GM19463 (cell line): ENCODE data around the gene FNDC4.

Experiments
- ATAC-seq: cut with Tn5 transposase; IDR thresholded peaks from one replicate; pipeline ENCODE4 v1.9.1; 2021; ENCODE audit warnings: mild to moderate bottlenecking, moderate library complexity; ENCODE audit not compliant: unreplicated experiment

The FNDC4 gene

DNA sequence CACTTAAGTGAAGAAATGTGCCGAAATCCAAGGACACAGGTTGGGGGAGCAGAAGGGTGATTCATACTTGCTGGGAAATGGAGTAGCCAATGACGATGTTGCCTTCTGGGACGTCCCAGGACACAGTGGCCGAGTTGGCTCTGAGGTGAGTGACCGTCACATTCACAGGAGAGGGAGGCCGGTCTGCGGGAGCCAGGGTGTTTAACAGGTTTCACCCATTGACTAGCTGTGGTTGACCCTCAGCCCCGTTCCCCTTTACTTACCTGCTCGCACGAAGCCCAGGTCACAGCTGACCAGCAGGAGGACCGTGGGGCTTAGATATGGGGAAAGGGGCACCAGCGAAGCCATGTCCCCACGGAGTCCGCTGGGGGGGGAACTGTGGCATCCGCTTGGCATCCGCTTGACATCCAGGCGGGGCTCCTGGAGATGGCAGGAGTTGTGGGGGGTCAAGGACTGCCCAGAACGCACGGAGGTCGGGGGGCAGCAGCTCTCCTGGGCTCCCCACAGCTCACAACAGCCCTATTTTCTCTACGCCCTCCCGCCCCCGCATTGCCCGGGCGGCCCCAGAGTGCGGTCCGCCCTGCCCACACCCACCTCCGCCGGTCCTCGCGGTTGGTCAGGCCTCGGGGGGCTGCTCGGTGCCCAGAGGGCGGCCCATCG lies 586 bp downstream of the FNDC4 start:
- no peak for ATAC-seq

DNA sequence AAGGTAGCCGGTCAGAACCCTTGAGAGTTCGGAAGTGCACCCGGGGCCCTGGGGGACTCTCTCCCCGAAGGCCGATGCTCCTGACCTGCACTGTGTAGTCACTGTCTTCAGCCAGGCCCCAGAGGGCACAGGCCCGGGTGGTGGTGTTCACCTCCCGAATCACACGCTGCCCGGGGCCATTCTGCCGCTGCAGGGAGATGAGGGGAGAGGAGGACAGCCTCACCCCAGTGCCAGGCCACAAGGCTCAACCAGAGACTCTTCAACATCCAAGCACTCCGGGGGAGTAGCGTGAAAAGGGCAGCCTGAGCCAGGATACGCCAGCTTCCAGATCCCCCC lies 1.1 kb downstream of the FNDC4 start:
- no peak for ATAC-seq

DNA sequence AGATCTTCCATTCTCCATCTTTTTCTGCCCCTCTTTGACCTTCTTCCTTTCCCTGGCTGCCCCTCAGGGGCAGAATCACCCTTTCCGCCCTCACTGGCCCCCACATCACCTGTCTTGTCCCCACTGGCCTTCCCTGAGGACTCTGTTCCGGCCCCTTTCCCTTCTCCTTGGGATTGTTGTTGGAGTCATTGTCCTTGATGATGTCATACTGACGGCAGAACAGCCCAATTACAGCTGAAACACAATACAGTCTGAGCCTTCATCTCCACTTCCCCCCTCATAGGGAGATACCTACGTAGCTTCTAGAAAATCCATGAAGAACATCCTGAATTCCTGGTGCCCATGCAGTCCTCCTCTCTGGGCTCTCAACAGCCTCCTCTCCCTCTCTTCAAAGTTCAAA lies 2.4 kb downstream of the FNDC4 start:
- ATAC-seq, result no peak

DNA sequence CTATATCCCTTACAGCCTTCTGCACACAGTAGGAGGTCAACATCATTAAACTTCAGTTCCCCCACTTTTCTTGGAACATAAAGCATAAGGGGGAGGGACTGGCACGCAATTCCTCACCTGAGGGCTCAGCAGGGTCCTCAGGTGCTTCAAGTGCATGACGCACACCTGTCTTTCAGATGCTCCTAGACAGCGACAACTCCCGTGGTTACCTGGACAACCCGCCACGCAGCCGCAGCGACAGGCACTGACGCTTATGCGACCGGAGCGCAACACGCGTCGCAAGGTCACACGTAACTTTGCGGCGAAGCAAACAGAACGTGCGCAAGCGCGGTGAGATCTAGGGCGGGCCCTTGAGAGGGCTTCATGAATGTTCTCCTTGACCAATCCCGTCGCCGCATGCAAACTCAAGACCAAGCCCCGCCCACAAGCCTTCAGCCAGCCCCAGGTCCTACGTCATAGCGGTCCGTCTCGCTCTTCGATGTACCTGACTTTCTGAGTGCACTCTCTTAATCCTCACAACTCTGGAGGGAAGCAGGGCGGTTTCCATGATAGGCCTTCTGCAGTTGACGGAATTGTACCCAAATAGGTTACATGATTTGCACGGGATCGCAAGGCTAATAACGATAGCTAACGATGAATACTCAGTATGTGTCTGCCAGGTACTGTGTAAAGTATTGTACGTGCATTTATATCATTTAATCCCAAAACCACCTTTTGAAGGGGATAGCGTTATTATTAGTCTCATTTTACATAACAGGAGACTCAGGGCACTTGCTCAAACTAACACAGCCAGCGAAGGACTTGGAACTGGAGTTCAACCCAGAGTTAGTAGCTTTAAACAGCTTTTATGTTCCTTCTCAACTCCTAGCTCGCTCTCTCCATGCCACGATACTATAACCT lies 5.3 kb downstream of the FNDC4 start, which contains the start of gene IFT172:
IFT172 (minus strand) TSS at position 246 of the 900 bp plus-strand sequence; CDS start at position 156, 90 bp downstream.
- peak; percentile 93 for ATAC-seq

DNA sequence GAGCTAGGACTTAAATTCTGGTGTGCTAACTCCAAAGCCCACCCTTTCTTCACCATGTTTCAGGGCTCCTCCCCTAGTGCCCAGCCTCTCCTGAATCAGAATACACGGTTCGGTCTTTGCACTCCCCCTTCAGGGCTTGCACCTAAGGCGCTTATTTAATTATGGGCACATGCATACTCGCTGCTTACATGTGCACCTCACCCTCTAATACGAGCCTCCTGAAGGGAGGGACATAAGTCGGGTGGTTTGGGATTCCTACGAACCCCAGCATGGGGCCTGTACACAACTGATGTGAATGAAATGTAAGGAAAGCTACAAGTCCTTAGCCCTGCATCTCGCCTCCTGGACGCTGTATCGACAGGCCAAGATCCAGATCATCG lies 5.9 kb downstream of the FNDC4 start:
- no peak for ATAC-seq

DNA sequence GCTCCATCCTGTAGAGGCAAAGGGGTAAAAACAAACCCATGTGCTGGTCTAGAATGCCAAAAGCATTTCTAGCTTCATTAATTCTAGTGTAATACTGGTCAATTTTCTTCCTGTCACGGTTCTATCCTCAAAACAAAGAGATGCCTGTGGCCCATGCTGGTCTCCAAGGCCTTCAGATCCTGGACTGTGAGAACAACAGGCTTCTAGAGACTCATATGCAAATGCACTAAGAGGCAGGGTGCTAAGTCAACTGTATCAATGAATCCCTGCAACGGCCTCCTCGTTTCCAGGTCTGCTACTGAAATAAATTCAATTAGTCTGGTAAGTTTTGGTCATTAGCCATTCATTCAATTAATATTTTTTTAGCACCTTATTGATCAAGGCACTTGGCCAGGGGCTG lies 9.5 kb downstream of the FNDC4 start:
- ATAC-seq, result no peak

DNA sequence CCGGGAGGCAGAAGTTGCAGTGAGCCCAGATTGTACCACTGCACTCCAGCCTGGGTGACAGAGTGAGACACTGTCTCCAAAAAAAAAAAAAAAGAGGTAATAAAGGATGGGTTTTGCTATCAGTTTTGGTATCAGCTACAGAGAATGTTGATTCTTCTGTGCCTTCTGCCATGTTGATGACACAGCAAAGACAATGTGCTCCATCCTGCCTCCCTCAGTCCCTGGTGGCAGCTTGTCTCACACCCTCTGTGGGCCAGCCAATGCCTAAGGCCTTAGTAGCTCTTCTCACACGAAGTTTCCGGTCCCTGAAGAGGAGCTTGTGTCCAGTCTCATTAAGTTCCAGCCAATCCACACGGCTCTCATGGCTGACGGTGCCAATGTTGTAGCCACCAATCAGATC lies 23.0 kb downstream of the FNDC4 start:
- ATAC-seq, result no peak

DNA sequence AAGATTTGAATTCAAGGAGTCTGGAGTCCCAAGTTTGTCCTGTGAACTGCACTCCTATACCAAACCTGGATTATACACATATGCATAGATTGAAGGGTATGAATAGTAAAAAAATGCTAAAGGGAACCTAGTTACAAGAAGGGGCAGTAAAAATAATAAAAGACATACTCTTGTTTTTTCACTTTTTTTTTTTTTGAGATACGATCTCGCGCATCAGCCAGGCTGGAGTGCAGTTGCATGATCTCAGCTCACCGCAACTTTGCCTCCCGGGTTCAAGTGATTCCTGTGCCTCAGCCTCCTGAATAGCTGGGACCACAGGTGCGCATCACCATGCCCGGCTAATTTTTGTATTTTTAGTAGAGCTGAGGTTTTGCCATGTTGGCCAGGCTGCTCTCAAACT lies 30.6 kb downstream of the FNDC4 start:
- no peak for ATAC-seq

DNA sequence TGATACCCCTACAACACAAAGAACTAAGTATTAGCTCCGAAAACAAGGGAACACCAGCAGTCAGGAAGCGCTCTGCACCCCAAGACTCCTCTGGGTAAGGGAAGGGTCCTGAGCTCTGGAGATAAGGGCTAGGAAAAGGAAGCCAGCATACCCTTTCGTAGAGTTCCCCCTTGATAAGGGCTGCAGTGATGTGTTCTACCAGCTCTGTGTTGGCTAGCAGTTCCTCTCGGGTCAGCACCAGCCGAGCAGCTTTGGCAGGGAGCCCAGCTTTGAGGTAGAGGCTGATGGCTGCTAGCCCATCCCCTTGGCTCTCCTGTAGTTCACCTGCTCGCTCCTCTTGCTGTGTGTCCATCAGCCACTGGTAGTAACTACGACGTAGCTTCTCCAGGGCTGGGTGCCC lies 33.9 kb downstream of the FNDC4 start:
- no peak for ATAC-seq

DNA sequence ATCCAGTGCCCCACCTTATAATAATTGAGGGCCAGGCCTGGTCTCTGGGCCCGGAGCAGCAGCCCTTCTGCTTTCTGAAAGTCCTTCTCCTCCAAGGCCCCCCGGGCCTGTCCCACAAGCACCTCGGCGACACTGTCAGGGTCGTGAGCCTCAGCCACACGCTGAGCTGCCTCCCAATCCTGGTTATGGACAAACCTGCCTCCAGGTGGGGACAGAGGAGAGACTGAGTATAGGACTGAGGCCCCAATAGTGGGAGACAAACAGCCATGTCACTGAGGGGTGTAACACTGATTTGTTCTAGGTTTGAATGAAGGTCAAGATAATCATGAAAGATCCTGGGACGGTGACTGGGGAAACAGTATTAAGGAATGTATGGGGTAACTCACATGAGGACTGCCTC lies 41.0 kb downstream of the FNDC4 start:
- ATAC-seq, result no peak

DNA sequence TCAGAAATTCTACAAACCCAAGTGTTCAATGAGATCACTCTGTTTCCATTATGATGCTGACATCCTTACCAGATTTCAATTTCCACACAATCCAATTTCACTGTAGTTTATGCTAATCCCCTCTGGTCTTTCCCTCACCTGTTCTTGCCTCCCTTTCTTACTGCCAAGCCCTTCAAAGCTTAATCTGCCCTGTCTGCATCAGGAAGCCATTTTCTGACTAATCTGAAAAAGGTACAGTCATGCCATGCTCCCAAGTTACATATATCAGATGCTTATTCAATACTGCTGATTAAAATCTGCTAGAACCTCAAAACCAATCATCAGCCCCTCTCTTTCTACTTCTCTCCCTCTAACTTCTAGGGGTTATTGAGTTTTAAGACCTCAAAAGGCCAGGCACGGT lies 43.9 kb downstream of the FNDC4 start:
- ATAC-seq, result no peak

DNA sequence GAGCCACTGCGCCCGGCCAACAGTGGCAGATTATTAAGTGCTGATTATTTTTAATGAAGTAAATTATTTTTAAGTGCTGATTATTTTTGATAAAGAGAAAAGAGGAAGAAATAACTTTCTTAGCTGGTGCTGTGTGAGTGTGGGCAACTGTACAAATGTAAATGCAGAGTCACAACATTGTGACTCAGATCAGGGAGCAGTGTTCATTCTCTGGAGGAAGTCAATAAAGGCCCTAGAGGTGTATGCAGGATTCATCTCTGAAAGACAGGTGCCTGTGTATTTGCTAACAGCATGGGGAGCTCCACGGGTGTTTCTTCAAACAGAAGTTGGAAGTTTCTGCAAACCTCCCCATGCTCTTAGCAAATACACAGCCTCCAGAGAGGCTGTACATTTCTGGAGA lies 46.6 kb downstream of the FNDC4 start:
- ATAC-seq, result no peak

DNA sequence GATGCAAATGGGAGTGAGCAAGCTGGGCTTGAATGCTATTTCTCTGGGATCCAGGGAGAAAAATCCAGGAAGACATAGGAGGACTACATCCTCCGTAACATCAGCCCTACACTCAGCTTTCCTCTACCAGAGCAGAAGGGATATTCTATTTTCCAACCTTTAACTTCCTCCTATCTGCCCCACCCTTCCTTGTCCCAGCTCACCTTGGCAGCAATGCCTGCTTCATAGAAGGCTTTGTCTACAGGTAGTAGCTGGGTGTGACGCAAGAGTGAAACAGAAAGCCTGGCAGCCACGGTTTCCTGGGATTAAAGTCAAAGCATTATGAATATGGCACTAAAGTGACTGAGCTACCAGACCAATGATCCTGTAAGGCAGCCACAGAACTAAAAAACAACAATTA lies 48.9 kb downstream of the FNDC4 start:
- ATAC-seq, result no peak

DNA sequence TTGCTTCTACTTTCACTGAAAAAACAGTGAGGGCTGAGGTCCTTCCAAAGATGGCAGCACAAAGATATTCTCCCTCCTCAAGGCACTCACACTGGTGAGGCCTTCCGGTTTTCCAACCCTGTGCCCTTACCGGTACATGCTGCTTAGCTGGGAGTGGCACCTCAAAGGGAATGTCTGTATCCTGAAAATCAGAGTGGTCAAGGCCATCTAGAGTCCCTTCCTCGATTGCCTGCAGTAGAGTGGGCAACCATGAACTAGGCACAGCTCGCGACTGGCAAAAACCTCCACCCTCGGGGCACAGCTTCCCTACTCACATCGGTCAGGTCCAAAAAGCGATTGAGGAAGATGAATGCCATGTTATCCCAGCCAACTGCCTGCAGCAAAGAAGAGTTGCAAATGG lies 49.4 kb downstream of the FNDC4 start:
- ATAC-seq, result no peak

DNA sequence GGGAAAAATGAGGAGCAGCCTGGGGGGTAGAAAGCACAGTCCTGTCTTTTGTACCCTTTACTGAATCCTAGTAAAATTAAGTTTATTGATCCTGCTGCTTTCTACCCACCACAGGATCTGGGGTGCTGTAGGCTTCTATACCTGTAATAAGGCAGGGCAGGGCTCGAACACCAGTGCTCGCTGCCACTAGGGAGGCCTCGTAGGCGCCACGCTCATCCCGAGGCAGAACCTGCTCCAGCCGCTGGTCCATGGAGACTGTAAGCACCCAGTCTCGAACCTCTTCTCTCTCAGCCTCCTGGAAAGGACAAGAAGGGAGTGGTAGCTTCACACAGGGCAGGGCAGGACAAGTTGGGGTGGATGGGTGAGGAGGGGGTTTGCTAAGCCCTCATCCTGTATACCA lies 49.8 kb downstream of the FNDC4 start:
- no peak for ATAC-seq

DNA sequence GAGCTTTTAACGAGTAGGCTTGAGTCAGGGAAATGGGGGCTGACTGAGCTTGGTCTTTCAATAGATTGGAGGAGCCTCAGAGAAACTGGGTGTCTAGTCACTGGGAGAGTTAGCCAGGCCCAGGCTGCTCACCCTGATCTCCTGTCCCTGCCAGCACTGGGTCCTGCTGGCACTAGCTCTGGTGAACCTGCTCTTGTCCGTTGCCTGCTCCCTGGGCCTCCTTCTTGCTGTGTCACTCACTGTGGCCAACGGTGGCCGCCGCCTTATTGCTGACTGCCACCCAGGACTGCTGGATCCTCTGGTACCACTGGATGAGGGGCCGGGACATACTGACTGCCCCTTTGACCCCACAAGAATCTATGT lies 52.1 kb downstream of the FNDC4 start:
- no peak for ATAC-seq

DNA sequence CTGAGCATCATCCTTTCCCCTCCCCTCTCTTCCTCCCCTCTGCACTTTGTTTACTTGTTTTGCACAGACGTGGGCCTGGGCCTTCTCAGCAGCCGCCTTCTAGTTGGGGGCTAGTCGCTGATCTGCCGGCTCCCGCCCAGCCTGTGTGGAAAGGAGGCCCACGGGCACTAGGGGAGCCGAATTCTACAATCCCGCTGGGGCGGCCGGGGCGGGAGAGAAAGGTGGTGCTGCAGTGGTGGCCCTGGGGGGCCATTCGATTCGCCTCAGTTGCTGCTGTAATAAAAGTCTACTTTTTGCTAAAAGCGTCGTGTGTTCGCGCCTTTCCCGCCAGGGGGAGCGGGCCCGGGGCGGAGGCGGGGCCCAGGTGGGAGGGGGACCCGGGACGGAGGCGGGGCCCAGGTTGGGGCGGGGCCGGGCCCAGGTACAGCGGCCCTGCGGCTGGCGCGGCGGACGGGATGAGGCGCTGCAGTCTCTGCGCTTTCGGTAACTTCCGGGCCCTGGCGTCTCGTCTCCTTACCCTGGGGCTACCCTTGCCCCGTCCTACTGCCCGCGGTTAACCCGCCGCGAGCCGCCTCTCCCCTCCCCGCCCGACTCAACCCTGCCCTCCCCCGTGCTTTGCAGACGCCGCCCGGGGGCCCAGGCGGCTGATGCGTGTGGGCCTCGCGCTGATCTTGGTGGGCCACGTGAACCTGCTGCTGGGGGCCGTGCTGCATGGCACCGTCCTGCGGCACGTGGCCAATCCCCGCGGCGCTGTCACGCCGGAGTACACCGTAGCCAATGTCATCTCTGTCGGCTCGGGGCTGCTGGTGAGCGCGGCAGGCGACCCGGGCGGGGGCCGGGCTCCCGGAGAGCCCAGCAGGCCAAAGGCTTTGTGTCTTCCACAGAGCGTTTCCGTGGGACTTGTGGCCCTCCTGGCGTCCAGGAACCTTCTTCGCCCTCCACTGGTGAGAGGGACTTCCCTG lies 52.8 kb downstream of the FNDC4 start, which contains the start of gene KRTCAP3:
KRTCAP3 (plus strand) TSS at position 424 of the 962 bp plus-strand sequence; CDS start at position 456, 32 bp downstream.
- ATAC-seq, result no peak
